ENCODE data around the gene IDH3B. TPM values are rescaled to one million over a fixed set of nuclear protein-coding genes. Genes with fewer than 3 reads are reported as not detected.

Gene IDH3B
- total and polyA plus RNA-seq, 2 of the 13 experiments (the other 11 are each of a cell fraction or from before 2014, with no cell fraction given), result 215 to 254 TPM

DNA sequence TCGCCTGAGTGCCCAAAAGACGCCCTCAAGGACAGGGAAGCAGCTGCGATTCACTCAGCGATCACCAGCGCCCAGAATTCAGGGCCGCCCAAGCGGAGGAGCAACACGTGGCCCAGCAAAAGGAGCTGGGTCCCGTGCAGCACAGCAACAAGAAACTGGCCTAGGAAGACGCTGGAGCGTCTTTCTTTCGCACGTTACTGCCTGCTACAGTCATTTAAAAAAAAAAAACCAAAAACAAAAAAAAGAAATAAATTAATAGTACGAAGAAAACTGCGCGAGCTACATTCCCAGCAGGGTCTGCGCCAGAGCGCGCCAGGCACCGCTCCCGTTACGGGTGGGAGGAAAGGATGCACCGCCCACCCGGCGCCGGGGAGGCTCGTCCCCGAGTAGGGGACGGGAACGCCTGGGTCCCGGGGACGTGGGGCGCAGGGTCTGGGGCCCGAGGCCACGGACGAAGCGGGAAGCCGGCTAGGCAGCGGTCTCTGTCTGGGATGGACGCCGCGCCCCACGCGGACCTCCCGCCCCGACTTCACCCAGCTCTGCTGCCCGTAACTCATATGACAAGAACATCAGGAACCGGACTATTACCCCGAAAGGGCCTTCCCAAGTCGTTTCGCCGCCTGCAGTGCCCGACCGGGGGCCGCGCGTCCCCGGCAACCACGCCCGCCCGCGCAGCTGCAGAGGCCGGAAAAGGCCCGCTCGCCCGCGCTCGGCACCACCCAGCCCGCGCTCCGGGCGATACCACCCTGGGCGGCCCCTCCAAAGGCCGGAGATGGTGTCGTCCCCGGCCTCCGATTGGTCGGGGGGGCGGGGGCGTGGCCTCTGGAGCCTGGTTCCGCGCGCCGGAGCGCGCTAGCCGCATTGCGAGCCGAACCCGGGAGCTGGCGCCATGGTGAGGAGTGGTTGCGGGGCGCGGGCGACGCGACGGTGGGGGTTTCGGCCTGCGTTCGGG, 12.0 kb downstream of the IDH3B start, which contains the start of gene NOP56 (continued):
- 0 out of 2 replicates have a peak, but pooled peaks have one; percentile 47 for TF ChIP-seq ZBTB8A (CRISPR knock-in tag; IDR thresholded peaks at IDR 0.05; ENCODE audit: borderline replicate concordance, low read depth)
- TF ChIP-seq SAFB2 (CRISPR knock-in tag; IDR thresholded peaks at IDR 0.05; ENCODE audit: borderline replicate concordance, low read depth), result peak; percentile 99; the same call in 1 of the 2 replicates
- no peak for TF ChIP-seq ATRX (CRISPR knock-in tag; IDR thresholded peaks at IDR 0.05; ENCODE audit: borderline replicate concordance)
- peak; percentile 99; the same call in 1 of the 2 replicates for TF ChIP-seq ZNF784 (CRISPR knock-in tag; IDR thresholded peaks at IDR 0.05; ENCODE audit: borderline replicate concordance)
- TF ChIP-seq GATAD1 (CRISPR knock-in tag; IDR thresholded peaks at IDR 0.05), result no peak; the same call in none of the 2 replicates
- no peak for TF ChIP-seq HHEX (CRISPR knock-in tag; IDR thresholded peaks at IDR 0.05)
- no peak for TF ChIP-seq ARNT (IDR thresholded peaks at IDR 0.05)
- TF ChIP-seq JUNB (CRISPR knock-in tag; IDR thresholded peaks at IDR 0.05; ENCODE audit: borderline replicate concordance), result no peak
- TF ChIP-seq STAG1 (CRISPR knock-in tag; IDR thresholded peaks at IDR 0.05), result no peak
- no peak for TF ChIP-seq IKZF1 (IDR thresholded peaks at IDR 0.05)
- no peak; the same call in none of the 2 replicates for TF ChIP-seq ZNF557 (CRISPR knock-in tag; IDR thresholded peaks at IDR 0.05)
- peak; percentile 97; the same call in 1 of the 2 replicates for TF ChIP-seq ZSCAN21 (CRISPR knock-in tag; IDR thresholded peaks at IDR 0.05; ENCODE audit: borderline replicate concordance)
- TF ChIP-seq NFYB (CRISPR knock-in tag; IDR thresholded peaks at IDR 0.05), result peak; percentile 86
- TF ChIP-seq ZBTB1 (CRISPR knock-in tag; IDR thresholded peaks at IDR 0.05; ENCODE audit: borderline replicate concordance), result peak; percentile 41; the same call in 1 of the 2 replicates
- TF ChIP-seq ZNF253 (CRISPR knock-in tag; IDR thresholded peaks at IDR 0.05; ENCODE audit: borderline replicate concordance), result 0 out of 2 replicates have a peak, but pooled peaks have one; percentile 6
- peak; percentile 91 for TF ChIP-seq ERF (CRISPR knock-in tag; IDR thresholded peaks at IDR 0.05)
- TF ChIP-seq, protein P1, sequence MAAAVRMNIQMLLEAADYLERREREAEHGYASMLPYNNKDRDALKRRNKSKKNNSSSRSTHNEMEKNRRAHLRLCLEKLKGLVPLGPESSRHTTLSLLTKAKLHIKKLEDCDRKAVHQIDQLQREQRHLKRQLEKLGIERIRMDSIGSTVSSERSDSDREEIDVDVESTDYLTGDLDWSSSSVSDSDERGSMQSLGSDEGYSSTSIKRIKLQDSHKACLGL (CRISPR knock-in tag; IDR thresholded peaks at IDR 0.05), result peak; percentile 88
- peak; percentile 67; the same call in 1 of the 2 replicates for TF ChIP-seq ZNF30 (CRISPR knock-in tag; IDR thresholded peaks at IDR 0.05)
- TF ChIP-seq ZNF230 (CRISPR knock-in tag; IDR thresholded peaks at IDR 0.05), result peak; percentile 17; the same call in 1 of the 2 replicates
- no peak for TF ChIP-seq ONECUT2 (CRISPR knock-in tag; IDR thresholded peaks at IDR 0.05)
- peak; percentile 72; the same call in 1 of the 2 replicates for TF ChIP-seq ZNF850 (CRISPR knock-in tag; conservative IDR thresholded peaks at IDR 0.05)
- no peak for TF ChIP-seq KAT2B (IDR thresholded peaks at IDR 0.05; ENCODE audit: borderline replicate concordance, low read depth, low read length)
- TF ChIP-seq XBP1 (CRISPR knock-in tag; IDR thresholded peaks at IDR 0.05), result no peak
- TF ChIP-seq ELF4 (CRISPR knock-in tag; IDR thresholded peaks at IDR 0.05; ENCODE audit: borderline replicate concordance), result peak; percentile 93; the same call in 1 of the 2 replicates
- TF ChIP-seq ZNF556 (CRISPR knock-in tag; IDR thresholded peaks at IDR 0.05; ENCODE audit: borderline replicate concordance), result peak; percentile 98; the same call in 1 of the 2 replicates

Data from HepG2 (cell line).